Endothelial cell of umbilical vein (primary cell): ENCODE data around the gene DOLPP1. TPM values are rescaled to one million over a fixed set of nuclear protein-coding genes. Genes with fewer than 3 reads are reported as not detected.
A peak's percentile ranks its signal among the peaks of the same experiment; 100 is the strongest.

Experiments used
- BruUV-seq: library from RNA; stranded (reverse); fragments of 400-500 nt; replicated peaks from 2 replicates; lab custom pipeline; 2021; lab: Mats Ljungman, UMichigan
- CTCF ChIA-PET: fragments of 300-600, 350-600 bp; sonication (Branson Sonifier 250); formaldehyde crosslinking; loops from one replicate; lab custom pipeline; 2021; ENCODE audit warnings: antibody characterized with exemption, inconsistent platforms; lab: Charles Lee
- POLR2A ChIA-PET: fragments of 300-600, 350-600 bp; sonication (Branson Sonifier 250); formaldehyde crosslinking; loops from one replicate; lab custom pipeline; 2021; ENCODE audit warnings: antibody characterized with exemption, inconsistent platforms; lab: Charles Lee
- DNase-seq: peaks from one replicate; pipeline ENCODE4 v3.0.0-alpha.2; 2011; ENCODE audit warnings: low read depth, low spot score
- FAIRE-seq: peaks from 2 replicates; lab custom pipeline; 2011; peaks lifted over from hg19 to GRCh38; lab: Jason Lieb, UNC
- H2AFZ ChIP-seq: 2 replicates; pipeline ENCODE4 v1.6.0; 2012; ENCODE audit warnings: low read depth, low read length, control low read depth, inconsistent platforms
- H3K27ac ChIP-seq: 2 replicates; pipeline ENCODE4 v1.5.1; 2011; ENCODE audit warnings: low read depth, mild to moderate bottlenecking, control low read depth, low read length, moderate library complexity; ENCODE audit not compliant: insufficient read depth
- H3K27me3 ChIP-seq, 2 experiments: 2 replicates each; pipeline versions ENCODE4 v1.6.0 to v1.6.1; 2011; ENCODE audit warnings: low read length in 2 of 2, mixed read lengths in 1 of 2; ENCODE audit not compliant: control insufficient read depth in 2 of 2, insufficient read depth in 2 of 2
- H3K36me3 ChIP-seq, 2 experiments: 2 replicates in 1 of 2; 3 replicates in 1 of 2; pipeline ENCODE4 v1.5.1; 2011; ENCODE audit warnings: low read length in 2 of 2, mild to moderate bottlenecking in 1 of 2, moderate library complexity in 1 of 2; ENCODE audit not compliant: control insufficient read depth in 2 of 2, insufficient read depth in 2 of 2; ENCODE audit errors: extremely low read depth in 1 of 2
- H3K4me1 ChIP-seq: 3 replicates; pipeline ENCODE4 v1.5.1; 2011; ENCODE audit warnings: mild to moderate bottlenecking, low read length; ENCODE audit not compliant: control insufficient read depth, insufficient read depth; ENCODE audit errors: extremely low read depth
- H3K4me2 ChIP-seq: 2 replicates; pipeline ENCODE4 v1.6.1; 2011; ENCODE audit warnings: low read length, control low read depth, mixed read lengths; ENCODE audit not compliant: insufficient read depth
- H3K4me3 ChIP-seq, 3 experiments: fragments of 200-600 bp in 1 of 3; sonication (generic), shearing (Covaris generic) in 1 of 3; replicated peaks in 1 of 3; 2 replicates each; pipeline ENCODE4 v1.5.1; 2011 to 2016; ENCODE audit warnings: control low read depth in 3 of 3, low read length in 3 of 3, mild to moderate bottlenecking in 2 of 3, inconsistent platforms in 1 of 3, low read depth in 1 of 3, moderate library complexity in 1 of 3; ENCODE audit not compliant: insufficient read depth in 1 of 3
- H3K79me2 ChIP-seq: 2 replicates; pipeline ENCODE4 v1.6.0; 2012; ENCODE audit warnings: low read length, inconsistent platforms; ENCODE audit not compliant: control insufficient read depth, insufficient read depth
- H3K9ac ChIP-seq: replicated peaks from 2 replicates; pipeline ENCODE3; 2011; ENCODE audit warnings: low read length, control low read depth; ENCODE audit not compliant: insufficient read depth; ENCODE audit errors: extremely low read depth
- H3K9me1 ChIP-seq: replicated peaks from 3 replicates; pipeline ENCODE4 v1.6.0; 2011; ENCODE audit warnings: mild to moderate bottlenecking, low read length; ENCODE audit not compliant: control insufficient read depth, insufficient read depth; ENCODE audit errors: extremely low read depth
- H3K9me3 ChIP-seq: replicated peaks from 2 replicates; pipeline ENCODE4 v1.5.1; 2012; ENCODE audit warnings: low read length, inconsistent platforms; ENCODE audit not compliant: control insufficient read depth, insufficient read depth
- H4K20me1 ChIP-seq: replicated peaks from 2 replicates; pipeline ENCODE3; 2011; ENCODE audit warnings: mild to moderate bottlenecking, low read length; ENCODE audit not compliant: control insufficient read depth, insufficient read depth; ENCODE audit errors: extremely low read depth
- CTCF ChIP-seq, 2 donors: IDR thresholded peaks; 1 replicate in 1 of 2; 2 replicates in 1 of 2; pipeline ENCODE4 v1.5.1; 2011; ENCODE audit warnings: low read length in 2 of 2, mild to moderate bottlenecking in 2 of 2, moderate library complexity in 2 of 2, control low read depth in 1 of 2, inconsistent platforms in 1 of 2, low read depth in 1 of 2; ENCODE audit not compliant: insufficient read depth in 1 of 2; ENCODE audit errors: extremely low read depth in 1 of 2
- EZH2 ChIP-seq: IDR thresholded peaks from 2 replicates; pipeline ENCODE4 v1.6.1; 2012; ENCODE audit warnings: borderline replicate concordance, low read depth, mild to moderate bottlenecking, moderate library complexity, low read length, inconsistent platforms; ENCODE audit not compliant: severe bottlenecking
- FOS ChIP-seq: IDR thresholded peaks from 2 replicates; pipeline ENCODE4 v1.6.1; 2011; ENCODE audit warnings: mild to moderate bottlenecking, low read length, moderate library complexity, borderline replicate concordance; ENCODE audit not compliant: insufficient read depth
- GATA2 ChIP-seq: IDR thresholded peaks from 2 replicates; pipeline ENCODE4 v1.7.0; 2011; ENCODE audit warnings: low read depth, mild to moderate bottlenecking, moderate library complexity, mixed read lengths, low read length; ENCODE audit not compliant: insufficient read length, insufficient read depth
- JUN ChIP-seq: IDR thresholded peaks from 2 replicates; pipeline ENCODE4 v1.6.1; 2011; ENCODE audit warnings: borderline replicate concordance, low read depth; ENCODE audit not compliant: insufficient read length, insufficient read depth
- MYC ChIP-seq: IDR thresholded peaks from one replicate; pipeline ENCODE4 v1.6.1; 2011; ENCODE audit warnings: mild to moderate bottlenecking, low read depth, low read length
- POLR2A ChIP-seq: IDR thresholded peaks from 2 replicates; pipeline ENCODE4 v1.6.1; 2012; ENCODE audit warnings: low read depth, mild to moderate bottlenecking, control low read depth, low read length
- POLR2AphosphoS5 ChIP-seq: IDR thresholded peaks from 2 replicates; pipeline ENCODE4 v1.6.1; 2012; ENCODE audit warnings: low read depth, mild to moderate bottlenecking, control low read depth, low read length, moderate library complexity; ENCODE audit not compliant: insufficient read depth
- dilution Hi-C: fragments of 300-500 bp; cut with MboI; formaldehyde crosslinking; loops from one replicate; pipeline ENCODE4 v1.15.0; 2019; ENCODE audit warnings: low sequenced_read_pairs; ENCODE audit not compliant: extremely low pct_ligation_motif_present
- intact Hi-C: fragments of 100-400 bp; cut with micrococcal nuclease; formaldehyde crosslinking; loops from one replicate; pipeline ENCODE4 v1.10.0; 2022
- polyA plus RNA-seq, 4 experiments: library from polyadenylated mRNA; depleted of rRNA in 3 of 4; stranded (reverse) in 3 of 4; unstranded in 1 of 4; fragments of >200 nt; gene quantifications; 2 replicates each; pipeline versions ENCODE4 v1.2.1 to v1.2.3, GENCODE V29; 2011 to 2012; ENCODE audit warnings: missing spikeins in 1 of 4
- total RNA-seq: library from RNA; stranded (reverse); gene quantifications from 2 replicates; pipeline ENCODE4 v1.2.3, GENCODE V29; 2021
- TF ChIP-seq, protein P1 (sequence below): IDR thresholded peaks from 2 replicates; pipeline ENCODE4 v1.6.1; 2011; ENCODE audit not compliant: insufficient read depth, insufficient read length

Gene DOLPP1
- total and polyA plus RNA-seq, 2 donors (not counting 3 experiments of a cell fraction or from before 2014, with no cell fraction given): 17.7 to 28.3 TPM

DNA sequence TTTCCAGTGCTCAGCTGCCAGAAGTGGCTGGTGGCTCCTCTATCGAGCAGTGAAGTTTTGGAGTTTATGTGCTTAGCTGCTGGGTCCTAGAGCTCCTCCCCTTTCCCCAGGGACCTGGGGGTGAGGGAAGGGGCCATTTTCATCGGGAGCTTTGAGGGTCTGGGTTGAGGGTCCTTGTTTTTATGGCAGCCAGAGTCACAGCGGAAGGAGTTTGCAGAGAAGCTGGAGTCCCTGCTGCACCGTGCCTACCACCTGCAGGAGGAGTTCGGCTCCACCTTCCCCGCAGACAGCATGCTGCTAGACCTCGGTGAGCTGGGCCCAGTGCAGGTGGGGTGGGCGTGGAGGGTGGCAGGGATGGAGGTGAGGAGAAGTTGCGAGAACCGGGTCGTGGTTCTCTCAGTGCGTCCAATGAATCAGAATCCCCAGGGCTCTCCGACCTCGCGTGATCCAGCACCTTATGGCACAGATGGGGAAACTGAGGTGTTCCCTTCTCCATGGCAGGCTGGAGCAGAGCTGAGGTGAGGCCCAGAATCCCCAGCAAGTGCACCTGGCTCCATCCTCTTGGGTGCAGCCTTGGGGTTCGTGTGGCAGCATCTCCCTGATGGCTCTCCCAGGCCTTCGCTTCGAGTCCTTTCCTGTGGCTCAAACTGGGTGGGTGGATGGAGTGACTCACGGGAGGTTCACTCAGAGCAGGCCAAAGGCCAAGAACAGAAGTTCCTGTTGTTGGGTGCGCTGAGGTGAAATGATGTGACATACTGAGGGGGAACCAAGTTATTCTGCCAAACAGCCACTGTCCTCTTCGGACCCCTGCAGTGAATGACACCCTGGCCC lies 21.7 kb upstream of the DOLPP1 start:
- peaks cover 0 to 21% of the 10 kb centered on the region in 2 experiments for H3K36me3 ChIP-seq
- DNase-seq (no peak), FAIRE-seq (peak; percentile 37)
- H4K20me1 ChIP-seq: no peaks in the 10 kb centered on the region
- H3K9ac ChIP-seq: no peak overlapping the region
- no peak overlapping the region for H3K4me2 ChIP-seq
- TF ChIP-seq CTCF (IDR thresholded peaks at IDR 0.05; ENCODE audit: extremely low read depth in 1 of 2, insufficient read depth in 1 of 2, low read depth in 1 of 2, low read length in 2 of 2): no peak
- no peak for TF ChIP-seq POLR2A
- TF ChIP-seq MYC: no peak
- TF ChIP-seq JUN: no peak
- TF ChIP-seq GATA2: no peak
- no peak for TF ChIP-seq POLR2AphosphoS5
- TF ChIP-seq FOS: no peak
- TF ChIP-seq, protein P1, sequence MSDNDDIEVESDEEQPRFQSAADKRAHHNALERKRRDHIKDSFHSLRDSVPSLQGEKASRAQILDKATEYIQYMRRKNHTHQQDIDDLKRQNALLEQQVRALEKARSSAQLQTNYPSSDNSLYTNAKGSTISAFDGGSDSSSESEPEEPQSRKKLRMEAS: no peak
- no peak for TF ChIP-seq EZH2
- ChIA-PET POLR2A (no interaction called here), CTCF (interaction anchor here (0.9 to 1.4 kb wide), 2 partner anchors 15 to 31 kb away, joined by 4 to 5 read pairs; partner anchors contain the start of gene SH3GLB2)
- intact Hi-C loops (no loop called here), dilution Hi-C loops (no loop called here)
- no peak overlapping the region for H3K4me3 ChIP-seq
- H3K27ac ChIP-seq: no peak overlapping the region
- H3K27me3 ChIP-seq: no peaks in the 10 kb centered on the region
- peaks cover 5% of the 10 kb centered on the region for H3K4me1 ChIP-seq
- no TSS peak for BruUV-seq
- H3K79me2 ChIP-seq: no peaks in the 10 kb centered on the region
- no peaks in the 10 kb centered on the region for H3K9me3 ChIP-seq
- H2AFZ ChIP-seq: no peak overlapping the region
- no peaks in the 10 kb centered on the region for H3K9me1 ChIP-seq
